ENCODE data around the gene TLCD4.

The TLCD4 gene

DNA sequence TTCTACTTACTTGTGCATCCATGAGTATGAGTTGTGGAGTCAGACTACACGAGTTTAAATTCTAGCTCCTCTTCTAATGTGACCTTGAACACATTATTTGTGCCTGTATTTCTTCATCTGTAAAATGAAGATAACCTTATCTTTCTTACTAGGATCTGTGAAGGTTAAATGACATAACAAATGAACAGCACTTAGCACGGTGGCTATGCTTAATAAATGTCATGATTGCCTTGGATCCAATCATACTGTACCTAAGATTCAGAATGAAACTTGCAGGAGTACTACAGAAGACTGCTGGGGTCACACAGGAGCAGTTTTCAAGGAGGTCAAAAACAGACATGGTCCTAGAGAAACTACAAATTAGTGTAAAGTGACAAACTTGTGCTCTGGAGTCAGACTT lies 22.2 kb upstream of the TLCD4 start:
- in situ Hi-C loops (cut with HindIII; ENCODE audit: low sequenced_read_pairs): no loop called here

DNA sequence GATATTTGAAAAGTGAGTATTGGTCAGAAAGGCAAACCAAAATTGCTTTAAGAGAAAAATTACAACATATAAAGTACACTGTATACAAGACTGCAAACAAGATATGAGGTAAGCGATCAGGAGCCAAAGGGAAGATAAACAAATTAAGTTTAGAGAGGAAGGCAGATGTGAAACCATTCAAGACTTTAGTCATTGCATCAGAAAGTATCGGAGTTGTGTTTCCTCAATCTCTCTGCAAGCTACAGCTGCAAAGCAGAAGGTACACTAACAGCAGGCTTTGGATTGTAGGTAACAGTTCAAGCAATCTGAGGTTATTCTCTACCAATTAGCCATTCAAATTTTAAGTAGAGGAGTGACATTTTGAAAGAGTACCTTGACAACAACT lies 21.3 kb upstream of the TLCD4 start:
- in situ Hi-C loops (cut with HindIII; ENCODE audit: low sequenced_read_pairs): no loop called here

DNA sequence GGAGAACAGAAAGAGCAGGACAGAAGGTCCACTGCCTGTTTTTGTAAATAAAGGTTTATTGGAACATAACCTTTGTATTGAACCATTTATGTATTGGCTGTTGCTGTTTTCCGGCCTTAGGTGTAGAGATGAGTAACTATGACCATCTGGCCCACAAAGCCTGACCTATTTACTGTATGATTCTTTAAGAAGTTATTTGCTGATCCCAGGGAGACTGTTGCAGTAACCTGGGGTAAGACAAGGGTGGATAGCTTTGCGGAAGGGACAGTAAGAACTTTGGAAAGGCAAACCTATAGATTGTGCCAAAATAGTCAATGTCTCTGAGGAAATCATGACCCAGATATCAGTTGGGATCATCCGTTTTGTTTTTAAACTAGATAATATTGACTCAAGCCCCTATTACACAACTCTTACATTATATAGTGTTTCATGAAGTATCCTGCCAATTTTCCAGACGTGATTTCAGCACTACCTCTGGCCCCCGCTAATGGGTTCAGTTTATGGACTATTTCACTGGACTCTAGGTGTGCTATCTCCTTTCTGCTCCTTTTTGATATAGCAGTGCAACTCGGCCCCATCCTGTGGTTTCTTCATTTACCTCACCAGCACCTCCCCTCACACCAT lies 20.8 kb upstream of the TLCD4 start:
- in situ Hi-C loops (cut with HindIII; ENCODE audit: low sequenced_read_pairs): no loop called here

DNA sequence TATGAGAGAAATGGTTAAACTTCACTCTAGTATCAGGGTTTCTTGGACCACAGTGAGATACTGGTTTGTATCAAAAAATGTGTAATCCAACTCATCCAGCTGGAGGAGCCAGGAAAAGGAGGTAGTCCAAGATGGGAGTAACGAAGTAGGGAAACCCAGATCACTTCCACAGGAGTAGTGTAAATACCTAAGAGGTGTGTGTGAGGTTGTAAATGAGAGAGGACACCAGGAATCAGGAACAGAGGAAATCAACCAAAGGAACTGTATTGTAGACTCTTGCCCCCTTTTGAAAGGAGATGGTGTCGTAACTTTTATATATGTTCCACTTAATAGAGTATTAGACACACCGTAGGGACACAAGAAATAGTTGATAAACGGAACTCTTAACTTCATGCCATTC lies 19.7 kb upstream of the TLCD4 start:
- in situ Hi-C loops (cut with HindIII; ENCODE audit: low sequenced_read_pairs): no loop called here

DNA sequence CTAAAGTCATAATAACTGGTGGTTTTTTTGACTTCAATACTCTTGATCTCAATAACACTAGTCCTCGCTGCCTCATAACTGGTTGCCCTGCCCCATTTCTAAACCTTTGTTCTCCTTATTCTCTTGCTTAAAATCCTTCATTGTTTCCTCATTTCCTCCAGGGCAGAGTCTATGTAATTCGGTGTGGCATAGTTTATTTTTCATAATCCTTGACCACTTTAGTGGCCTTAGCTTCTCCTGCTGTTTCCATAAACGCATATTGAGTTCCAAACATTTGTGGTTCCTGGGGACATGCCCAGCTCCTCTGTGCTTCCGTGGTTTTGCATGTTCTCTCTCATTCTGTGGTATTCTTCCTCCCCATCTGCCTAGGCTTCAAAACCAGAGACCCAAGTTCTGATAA lies 19.0 kb upstream of the TLCD4 start:
- in situ Hi-C loops (cut with HindIII; ENCODE audit: low sequenced_read_pairs): no loop called here

DNA sequence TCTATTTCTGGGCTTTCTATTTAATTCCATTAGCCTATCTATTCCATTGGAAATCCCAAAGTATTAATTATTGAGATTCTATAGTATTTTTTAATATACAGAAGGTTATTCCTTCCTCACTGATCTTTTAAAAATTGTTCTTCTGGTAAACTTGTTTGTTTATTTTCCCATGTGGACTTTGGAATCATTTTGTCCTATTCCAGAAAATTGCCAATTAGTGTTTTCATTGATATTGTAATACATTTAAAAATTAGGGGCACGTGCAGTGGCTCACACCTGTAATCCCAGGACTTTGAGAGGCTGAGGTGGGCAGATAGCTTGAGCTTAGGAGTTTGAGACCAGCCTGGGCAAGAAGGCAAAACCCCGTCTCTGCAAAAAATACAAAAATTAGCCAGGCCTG lies 8.4 kb upstream of the TLCD4 start:
- in situ Hi-C loops (cut with HindIII; ENCODE audit: low sequenced_read_pairs): no loop called here

DNA sequence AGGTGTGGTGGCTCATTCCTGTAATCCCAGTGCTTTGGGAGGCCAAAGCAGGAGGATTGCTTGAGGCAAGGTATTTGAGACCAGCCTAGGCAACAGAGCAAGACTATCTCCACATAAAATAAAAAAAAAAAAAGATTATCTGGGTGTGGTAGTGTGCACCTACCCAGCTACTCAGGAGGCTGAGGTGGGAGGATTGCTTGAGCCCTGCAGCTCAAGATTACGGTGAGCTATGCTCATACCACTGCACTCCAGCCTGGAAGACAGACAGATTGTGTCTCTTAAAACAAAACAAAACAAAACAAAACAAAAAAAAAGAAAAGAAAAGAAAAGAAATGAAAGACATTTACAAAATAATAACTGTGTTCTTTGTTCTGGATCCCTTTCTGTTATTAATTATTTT lies 6.1 kb upstream of the TLCD4 start:
- in situ Hi-C loops (cut with HindIII; ENCODE audit: low sequenced_read_pairs): no loop called here

DNA sequence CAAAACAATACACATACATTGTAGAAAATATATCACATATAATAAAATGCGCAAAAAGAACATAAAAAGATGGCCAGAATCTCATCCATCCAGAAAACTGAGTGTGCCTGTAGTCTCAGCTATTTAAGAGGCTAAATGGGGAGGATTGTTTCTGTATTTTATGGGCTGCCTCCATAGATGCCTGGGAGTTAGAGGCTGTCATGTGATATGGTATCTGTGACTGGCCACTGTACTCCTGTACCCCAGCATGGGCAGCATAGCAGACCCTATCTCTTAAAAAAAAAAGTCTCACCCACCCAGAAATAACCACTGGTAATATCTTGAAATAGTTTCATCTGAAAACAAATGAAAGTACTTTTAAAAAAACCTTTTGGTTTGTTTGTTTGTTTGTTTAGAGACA lies 3.5 kb upstream of the TLCD4 start:
- in situ Hi-C loops (cut with HindIII; ENCODE audit: low sequenced_read_pairs): no loop called here

DNA sequence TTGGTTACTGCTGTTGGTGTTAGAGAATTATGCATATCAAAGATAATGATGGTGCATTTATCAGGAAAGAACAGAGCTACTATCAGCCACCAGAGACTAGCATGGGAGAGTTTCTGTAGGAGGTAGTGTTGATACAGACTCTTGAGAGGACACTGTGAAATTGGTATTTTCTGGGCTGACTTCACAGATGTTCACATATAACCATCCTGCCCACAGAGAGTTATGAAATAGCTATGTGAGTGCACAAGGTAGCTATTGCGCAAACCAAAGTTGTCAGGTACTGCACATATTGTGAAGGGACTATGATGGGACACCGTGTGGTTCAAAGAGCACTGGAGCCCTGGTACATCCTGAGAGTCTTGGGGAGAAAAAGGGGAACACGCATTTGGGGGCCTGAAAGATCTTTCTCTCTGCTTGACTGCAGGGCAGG lies 1.4 kb upstream of the TLCD4 start:
- in situ Hi-C loops (cut with HindIII; ENCODE audit: low sequenced_read_pairs): no loop called here

DNA sequence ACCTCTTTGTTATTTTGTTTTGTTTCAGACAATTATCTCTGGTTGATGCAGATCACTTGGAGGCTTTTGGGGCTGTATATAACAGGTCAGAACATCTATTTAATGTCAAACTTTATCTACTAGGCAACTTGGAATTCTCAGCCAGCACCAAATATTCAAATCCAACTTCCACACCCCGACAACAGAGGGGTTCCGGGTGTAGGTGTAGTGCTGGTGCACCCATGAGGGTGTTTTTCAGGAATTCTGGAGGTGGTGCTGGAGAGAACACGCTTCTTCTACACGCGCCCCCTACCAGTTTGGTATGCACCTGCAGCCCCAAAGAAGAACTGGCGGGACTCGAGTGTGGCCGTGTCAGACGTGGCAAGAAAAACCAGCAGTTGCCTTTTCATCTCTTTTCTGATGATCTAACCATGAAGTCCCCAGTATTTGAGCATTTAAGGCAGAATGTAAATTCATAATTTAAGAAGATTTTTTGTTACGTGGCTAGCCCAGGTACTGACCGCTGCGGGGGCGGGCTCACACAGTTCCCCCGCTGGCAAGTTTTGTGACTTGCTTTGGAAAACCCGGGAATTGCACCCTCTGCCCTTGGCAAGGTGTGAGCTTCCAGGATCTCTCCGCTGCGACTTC lies 462 bp upstream of the TLCD4 start:
- in situ Hi-C loops (cut with HindIII; ENCODE audit: low sequenced_read_pairs): no loop called here

DNA sequence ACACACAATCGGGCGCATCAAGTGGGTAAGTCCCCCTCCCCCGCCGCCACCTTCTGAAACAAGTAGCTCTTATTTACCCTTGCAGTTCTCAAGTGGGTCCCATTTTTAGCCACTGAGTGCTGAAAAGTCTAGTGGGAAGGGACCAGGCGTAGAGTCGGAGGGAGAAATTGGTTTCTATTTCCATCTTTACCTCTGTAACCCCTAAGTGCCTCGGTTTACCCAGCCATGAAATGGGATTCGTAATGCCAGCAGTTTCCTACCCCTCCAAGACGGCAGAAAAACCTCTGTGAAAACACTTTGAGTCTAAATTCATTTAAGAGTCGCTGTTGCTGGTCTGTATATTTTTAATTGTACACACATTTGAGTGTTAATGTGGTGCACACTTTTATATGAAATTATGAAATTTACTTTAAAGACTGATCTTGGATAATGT lies 928 bp downstream of the TLCD4 start:
- in situ Hi-C loops (cut with HindIII; ENCODE audit: low sequenced_read_pairs): no loop called here

DNA sequence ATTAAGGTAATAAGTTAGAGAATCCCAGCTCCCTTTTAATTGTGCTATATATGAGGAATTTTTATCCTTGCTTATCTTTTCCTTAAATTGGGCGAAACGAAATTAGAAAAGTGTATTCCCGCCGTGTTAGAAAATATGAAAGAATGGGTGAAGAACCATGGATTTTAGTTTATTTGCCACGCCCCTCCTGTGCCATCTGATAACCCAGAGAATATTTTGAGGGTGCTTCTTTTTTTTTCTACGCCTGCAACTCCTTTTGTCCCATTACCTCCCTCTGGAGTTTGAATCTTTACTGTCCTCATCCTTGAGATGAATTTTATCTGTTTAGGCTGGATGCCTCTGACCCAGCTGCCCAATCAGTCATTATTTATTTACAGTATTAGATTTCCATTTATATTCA lies 1.6 kb downstream of the TLCD4 start:
- in situ Hi-C loops (cut with HindIII; ENCODE audit: low sequenced_read_pairs): no loop called here

DNA sequence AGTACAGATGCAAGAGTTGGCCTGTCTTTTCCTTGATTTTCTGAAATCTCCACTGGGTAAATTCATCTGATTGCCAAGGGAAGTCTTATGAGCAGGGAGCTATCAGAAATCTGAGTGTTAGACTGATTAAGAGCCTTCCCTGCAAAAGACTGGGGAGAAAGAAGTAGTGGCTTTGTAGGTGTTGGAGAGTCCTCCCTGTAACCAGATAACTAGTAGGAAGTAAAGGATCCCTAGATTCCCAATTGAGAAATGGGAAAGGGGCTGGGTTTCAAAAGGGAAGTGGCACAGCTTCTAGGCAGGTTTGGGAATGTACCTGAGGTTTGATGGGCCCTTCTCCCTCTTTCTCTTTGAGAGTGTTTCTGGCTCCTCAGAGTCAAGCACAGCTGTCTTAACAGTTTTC lies 2.1 kb downstream of the TLCD4 start:
- in situ Hi-C loops (cut with HindIII; ENCODE audit: low sequenced_read_pairs): no loop called here

DNA sequence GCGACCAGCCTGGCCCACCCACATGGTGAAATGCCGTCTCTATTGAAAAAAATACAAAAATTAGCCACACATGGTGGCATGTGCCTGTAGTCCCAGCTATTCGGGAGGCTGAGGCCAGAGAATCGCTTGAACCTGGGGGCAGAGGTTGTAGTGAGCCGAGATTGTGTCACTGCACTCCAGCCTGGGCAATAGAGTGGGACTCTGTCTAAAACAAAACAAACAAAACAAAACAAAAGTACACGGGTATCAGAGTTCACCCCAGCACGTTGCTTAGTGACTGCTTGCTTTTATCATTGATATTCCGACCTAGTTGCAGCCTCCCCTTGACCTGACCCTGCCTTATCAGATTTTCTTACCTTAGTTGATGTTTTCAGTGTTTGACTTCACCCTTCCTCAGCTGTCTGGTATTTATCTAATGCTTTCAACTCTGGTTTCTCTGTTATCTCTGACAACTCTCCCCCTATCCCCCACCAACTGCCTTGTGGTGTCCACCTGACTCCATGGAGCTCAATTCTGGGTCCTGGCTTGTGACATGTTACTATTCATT lies 5.1 kb downstream of the TLCD4 start:
- in situ Hi-C loops (cut with HindIII; ENCODE audit: low sequenced_read_pairs): no loop called here

DNA sequence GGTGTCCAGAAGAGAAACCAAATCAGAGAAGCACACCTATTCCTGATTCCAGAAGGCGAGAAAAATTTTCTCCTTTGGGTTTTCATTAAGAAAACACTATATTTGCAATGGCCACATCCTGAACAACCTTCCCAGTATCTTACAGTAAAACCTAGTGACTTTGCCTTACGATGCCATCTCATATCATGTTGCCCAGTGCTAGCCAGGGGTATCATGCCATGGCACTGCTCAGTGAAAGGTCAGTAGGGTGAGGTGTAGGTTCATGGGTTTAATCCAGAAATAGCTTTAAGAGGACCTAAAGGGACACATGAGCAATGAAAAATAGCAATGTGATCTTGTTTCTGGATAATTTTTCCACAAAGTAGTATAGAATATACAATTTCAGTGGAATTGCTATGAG lies 7.2 kb downstream of the TLCD4 start:
- in situ Hi-C loops (cut with HindIII; ENCODE audit: low sequenced_read_pairs): no loop called here

DNA sequence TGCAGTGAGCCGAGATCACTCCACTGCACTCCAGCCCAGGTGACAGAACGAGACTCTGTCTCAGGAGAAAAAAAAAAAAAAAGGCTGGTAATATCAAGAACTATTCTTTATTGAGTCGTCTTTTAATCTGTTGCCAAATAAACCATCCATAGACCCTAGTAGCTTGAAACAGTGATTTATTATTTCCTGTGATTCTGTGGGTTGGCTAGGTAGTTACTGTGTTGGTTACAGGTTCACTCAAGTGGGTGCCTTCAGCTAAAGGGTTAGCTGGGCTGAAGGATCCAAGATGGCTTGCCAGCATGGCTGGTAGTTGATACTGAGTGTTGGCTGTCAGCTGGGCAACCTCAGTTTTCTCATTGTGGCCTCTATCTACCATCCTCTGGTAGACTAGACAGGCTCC lies 9.2 kb downstream of the TLCD4 start:
- in situ Hi-C loops (cut with HindIII; ENCODE audit: low sequenced_read_pairs): no loop called here

DNA sequence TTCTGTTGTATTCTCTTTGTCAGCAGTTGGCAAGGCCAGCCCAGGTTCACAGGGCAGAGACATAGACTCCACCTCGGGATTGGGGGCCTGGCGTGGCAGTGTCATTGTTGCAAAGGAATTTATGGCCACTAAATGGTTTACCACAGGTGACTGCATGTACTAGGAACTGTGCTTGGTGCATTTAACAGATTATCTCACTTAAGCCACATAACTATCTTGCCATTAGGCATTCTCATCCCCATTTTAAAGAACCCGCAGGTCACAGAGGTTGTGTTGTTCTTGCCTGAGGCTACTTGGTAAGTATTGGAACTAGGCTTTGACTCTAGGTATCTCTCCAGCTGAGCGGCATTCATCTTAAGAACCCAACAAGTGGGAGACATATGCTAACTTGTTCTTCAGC lies 9.7 kb downstream of the TLCD4 start:
- in situ Hi-C loops (cut with HindIII; ENCODE audit: low sequenced_read_pairs): no loop called here

DNA sequence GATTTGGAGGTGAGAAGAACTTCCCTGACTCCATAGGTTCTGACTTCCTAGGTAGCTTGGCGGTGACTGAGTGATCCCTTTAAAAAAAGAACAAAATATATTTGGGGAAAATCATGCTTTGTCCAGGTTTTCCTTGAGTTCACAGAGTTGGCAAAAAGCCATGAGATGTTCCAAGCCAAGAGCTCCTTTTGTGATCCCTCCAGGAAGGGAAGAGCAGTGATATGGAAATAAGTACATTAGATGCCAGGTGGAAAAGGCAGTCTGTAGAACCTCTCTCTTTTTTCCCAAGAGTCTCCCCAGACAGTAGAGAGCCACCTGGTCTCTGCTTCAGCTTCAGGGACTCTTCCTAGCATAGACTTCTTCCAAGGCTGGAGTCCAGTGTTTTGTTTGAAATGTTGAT lies 10.2 kb downstream of the TLCD4 start:
- in situ Hi-C loops (cut with HindIII; ENCODE audit: low sequenced_read_pairs): no loop called here

DNA sequence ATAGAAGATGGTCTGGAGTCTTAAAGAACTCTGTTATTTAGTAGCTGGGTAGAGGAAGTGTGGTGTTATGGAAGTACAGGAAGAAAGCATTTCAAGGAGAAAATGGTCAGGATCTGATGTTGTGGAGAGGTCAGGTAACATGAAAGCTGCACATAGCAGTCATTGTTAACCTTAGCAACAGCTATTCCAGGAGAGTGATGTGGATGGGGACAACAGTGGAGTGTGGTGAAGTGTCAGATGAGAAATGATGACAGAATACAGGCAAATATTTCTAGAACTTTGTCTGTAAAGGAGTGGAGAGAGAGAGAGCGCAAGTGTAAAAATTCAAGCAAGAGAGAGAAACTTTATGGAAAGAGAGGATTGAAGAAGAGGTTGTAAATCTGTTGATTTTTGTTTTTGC lies 15.6 kb downstream of the TLCD4 start:
- in situ Hi-C loops (cut with HindIII; ENCODE audit: low sequenced_read_pairs): no loop called here

DNA sequence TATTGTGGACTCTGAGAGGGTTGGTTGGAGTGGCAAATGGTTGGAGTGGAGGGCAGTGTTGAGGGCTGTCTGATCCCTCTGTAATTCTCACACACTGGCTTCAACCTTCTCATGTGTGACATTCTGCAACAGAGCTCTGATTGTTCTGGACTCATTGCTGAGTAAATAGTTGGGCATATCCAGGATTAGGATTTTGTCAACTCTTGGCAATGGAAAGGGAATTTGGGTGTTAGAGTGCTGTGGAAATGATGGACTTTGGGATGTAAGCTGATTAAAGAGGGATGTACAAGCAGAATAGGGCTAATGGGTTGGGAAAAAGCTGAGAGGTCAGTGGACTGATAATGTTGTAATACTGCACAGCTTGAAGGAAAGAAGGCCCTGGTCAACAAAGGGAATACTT lies 16.5 kb downstream of the TLCD4 start:
- in situ Hi-C loops (cut with HindIII; ENCODE audit: low sequenced_read_pairs): no loop called here

DNA sequence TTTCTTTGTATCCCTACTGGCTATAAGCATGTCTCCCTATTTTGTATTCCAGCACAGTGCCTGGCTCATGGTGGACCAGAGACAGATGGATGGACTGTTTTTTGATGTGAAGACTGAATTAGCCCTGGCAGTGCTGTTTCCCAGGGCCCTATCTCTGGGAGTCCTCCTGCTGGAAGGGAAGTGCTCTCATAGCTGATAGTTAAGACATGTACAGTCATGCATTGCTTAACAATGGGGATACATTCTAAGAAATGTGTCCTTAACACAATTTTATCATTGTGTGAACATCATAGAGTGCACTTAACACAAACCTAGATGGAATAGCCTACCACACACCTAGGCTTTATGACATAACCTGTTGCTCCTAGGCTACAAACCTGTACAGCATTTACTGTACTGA lies 21.1 kb downstream of the TLCD4 start:
- in situ Hi-C loops (cut with HindIII; ENCODE audit: low sequenced_read_pairs): no loop called here

DNA sequence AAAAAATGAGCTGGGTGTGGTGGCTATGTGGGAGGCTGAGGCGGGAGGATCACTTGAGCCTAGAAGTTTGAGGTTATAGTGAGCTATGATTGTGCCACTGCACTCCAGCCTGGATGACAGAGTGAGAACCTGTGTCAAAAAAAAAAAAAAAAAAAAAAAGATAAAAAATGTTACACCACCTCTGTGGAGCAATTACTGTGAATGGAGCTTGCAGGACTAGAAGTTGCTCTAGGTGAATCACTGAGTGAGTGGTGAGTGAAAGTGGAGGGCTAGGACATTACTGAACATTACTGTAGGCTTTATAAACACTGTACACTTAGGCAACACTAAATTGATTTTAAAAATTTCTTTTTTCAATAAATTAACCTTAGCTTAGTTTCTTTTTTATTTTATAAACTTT lies 21.9 kb downstream of the TLCD4 start:
- in situ Hi-C loops (cut with HindIII; ENCODE audit: low sequenced_read_pairs): no loop called here

DNA sequence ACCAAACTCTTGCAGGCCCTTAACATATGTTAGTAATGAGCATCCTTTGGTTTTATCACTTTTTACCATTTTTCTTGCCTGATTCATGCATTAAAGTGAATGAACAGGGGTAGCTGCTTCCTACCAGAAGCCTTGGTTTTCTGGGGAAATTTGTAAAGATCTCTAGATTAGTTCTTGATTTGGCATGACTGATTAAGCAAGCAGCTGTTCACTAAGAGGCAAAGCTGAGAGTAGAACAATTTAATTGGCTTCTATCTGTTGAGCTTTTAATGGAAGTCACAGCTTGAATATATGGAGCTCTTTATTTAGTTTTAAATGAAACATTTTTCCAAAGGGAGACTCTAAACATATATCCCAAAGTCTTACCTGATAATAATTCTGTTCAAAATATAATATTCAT lies 23.6 kb downstream of the TLCD4 start:
- in situ Hi-C loops (cut with HindIII; ENCODE audit: low sequenced_read_pairs): no loop called here
